ENCODE data around the gene KIAA0232. TPM values are rescaled to one million over a fixed set of nuclear protein-coding genes. Genes with fewer than 3 reads are reported as not detected.

Gene KIAA0232
- total and polyA plus RNA-seq, 9 of the 15 experiments (the other 6 are each of a cell fraction or from before 2014, with no cell fraction given) = 3.5 to 17.4 (median 13.0) TPM

- TF ChIP-seq E2F6 (IDR thresholded peaks at IDR 0.05; ENCODE audit: borderline replicate concordance in 1 of 2, extremely low read depth in 1 of 2, insufficient read depth in 1 of 2, insufficient read length in 1 of 2, low read depth in 1 of 2, low read length in 1 of 2, poor library complexity in 1 of 2, severe bottlenecking in 1 of 2) (peak in 1 of 2 experiments; percentile 42), FOXM1 (IDR thresholded peaks at IDR 0.05; ENCODE audit: low read depth) (no peak), FOXM1 (CRISPR knock-in tag; IDR thresholded peaks at IDR 0.05; ENCODE audit: low read depth) (no peak), SRSF9 (IDR thresholded peaks at IDR 0.05; ENCODE audit: borderline replicate concordance, low read depth, low read length) (no peak), TBP (optimal IDR thresholded peaks at IDR 0.05; ENCODE audit: low read depth, low read length) (peak; percentile 25), THRAP3 (IDR thresholded peaks at IDR 0.05; ENCODE audit: borderline replicate concordance) (no peak), CREM (IDR thresholded peaks at IDR 0.05; ENCODE audit: low read depth) (peak; percentile 80), PPARD (CRISPR knock-in tag; IDR thresholded peaks at IDR 0.05) (no peak), ZBTB9 (CRISPR knock-in tag; IDR thresholded peaks at IDR 0.05) (no peak; the same call in 1 of the 2 replicates), HSF4 (CRISPR knock-in tag; IDR thresholded peaks at IDR 0.05; ENCODE audit: borderline replicate concordance) (no peak), DMBX1 (CRISPR knock-in tag; IDR thresholded peaks at IDR 0.05; ENCODE audit: borderline replicate concordance) (no peak), GTF2F1 (IDR thresholded peaks at IDR 0.05; ENCODE audit: low read depth, low read length) (no peak), THRA (IDR thresholded peaks at IDR 0.05) (no peak), PURB (CRISPR knock-in tag; IDR thresholded peaks at IDR 0.05; ENCODE audit: low read depth) (no peak), E2F5 (CRISPR knock-in tag; IDR thresholded peaks at IDR 0.05) (no peak), KDM1A (IDR thresholded peaks at IDR 0.05) (no peak), POLR2A (conservative IDR thresholded peaks at IDR 0.05) (peak; percentile 52; the same call in 1 of the 2 replicates), FOXA3 (CRISPR knock-in tag; conservative IDR thresholded peaks at IDR 0.05 in 1 of 2, IDR thresholded peaks at IDR 0.05 in 1 of 2) (no peak), E2F8 (IDR thresholded peaks at IDR 0.05; ENCODE audit: low read depth, partially characterized antibody) (no peak), RAD51 (IDR thresholded peaks at IDR 0.05; ENCODE audit: borderline replicate concordance, low read depth) (no peak), STAG1 (CRISPR knock-in tag; IDR thresholded peaks at IDR 0.05; ENCODE audit: borderline replicate concordance) (no peak)
Measured at GRCh38 chr4:6892190-6892908, 109.8 kb downstream of the KIAA0232 start (continued).

All from K562 (cell line).